ENCODE data around the gene EML1.

EML1 gene

DNA sequence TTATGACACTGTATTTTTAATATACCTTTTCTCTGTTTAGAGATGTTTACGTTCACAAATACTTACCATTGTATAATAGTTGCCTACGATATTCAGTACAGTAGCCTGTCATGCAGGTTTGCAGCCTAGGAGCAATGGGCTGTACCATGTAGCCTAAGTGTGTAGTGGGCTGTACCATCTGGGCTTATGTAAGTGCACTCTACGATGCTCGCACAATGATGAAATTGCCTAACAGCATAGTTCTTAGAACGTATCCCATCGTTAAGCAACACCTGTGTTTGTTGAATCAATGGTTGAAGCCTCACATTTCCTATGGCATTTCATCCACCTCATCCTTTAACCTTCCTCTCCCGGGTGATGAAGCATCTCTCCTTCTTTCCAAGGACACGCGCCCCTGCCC lies 12.5 kb upstream of the EML1 start:
- Histone ChIP-seq H3K9ac (no peak overlapping the region), H3K4me1 (peaks cover 0 to 21% (median 6%) of the 10 kb centered on the region in 10 experiments; a peak in 10 of 20 replicates)
- TF ChIP-seq Cebpa-rat (IDR thresholded peaks at IDR 0.05) = no peak

DNA sequence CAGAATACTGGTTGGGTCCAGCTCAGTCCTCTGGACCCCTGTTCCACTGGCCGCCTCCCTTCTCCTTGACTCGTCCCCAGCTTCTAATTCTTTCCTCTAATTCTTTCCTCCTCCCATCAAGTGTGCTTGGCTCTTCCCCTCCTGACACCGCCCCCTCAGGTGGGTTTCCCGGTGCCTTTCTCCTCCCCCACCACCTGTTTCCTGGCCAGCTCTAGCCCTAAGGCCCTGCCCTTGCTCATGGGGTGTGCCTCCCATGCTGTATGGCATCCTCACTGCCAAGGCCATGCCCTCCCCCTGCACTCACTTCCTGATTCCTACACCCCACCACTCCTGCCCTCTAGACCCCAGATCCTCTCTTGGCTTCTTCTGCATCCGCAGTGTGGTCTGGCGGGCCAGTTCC lies 12.1 kb upstream of the EML1 start:
- Histone ChIP-seq H3K9ac (no peak overlapping the region), H3K4me2 (no peak overlapping the region)
- no peak for TF ChIP-seq Cebpa-rat (IDR thresholded peaks at IDR 0.05)

More for the DNA sequence above, 12.5 kb upstream of the EML1 start:
- H3K4me3 ChIP-seq = no peak overlapping the region
- H3K27me3 ChIP-seq = no peaks in the 10 kb centered on the region
- no peak overlapping the region for H3K4me2 ChIP-seq
- peaks cover 0 to 27% (median 20%) of the 10 kb centered on the region in 11 experiments; a peak in 20 of 22 replicates for H3K9me3 ChIP-seq (replicated peaks in 1 of 11)
- H3K36me3 ChIP-seq = no peaks in the 10 kb centered on the region
- no peaks in the 10 kb centered on the region for H4K20me1 ChIP-seq
- no peak overlapping the region for H3K27ac ChIP-seq

DNA sequence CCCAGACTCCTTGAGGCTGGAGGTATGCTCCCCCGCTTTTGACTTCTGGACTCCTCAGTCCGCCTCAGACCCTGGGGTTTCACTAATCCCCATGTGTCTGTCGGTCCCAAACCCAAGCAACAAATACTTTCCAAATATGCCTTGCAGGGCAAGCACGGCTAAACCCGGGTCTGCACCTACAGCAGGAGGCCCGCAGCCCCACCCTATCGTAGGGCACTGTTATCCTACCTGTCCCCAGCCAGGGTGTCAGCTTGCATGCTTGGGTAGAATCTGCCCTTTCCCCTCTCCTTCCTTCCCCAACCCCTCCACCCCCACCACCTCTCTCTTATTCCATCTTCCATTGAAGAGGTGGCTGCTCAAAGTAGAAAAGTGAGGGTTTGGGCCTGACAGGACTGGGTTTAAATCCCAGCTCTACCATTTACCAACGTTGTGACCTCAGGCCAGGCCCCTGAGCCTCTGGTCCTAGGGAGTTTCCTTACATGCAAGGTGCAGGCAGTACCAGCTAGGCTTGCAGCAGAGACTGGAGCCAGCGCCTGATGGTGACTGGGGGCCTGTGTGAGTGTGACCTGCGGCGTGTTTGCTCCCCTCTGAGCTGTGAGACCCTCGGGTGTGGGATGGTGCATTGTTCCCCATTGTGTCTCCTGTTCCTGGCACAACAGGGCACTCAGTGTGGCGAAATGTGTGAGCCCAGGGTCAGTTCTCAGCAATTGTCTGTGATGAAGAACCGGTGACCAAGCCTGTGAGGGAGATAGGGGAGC lies 11.2 kb upstream of the EML1 start:
- H3K36me3 ChIP-seq = no peaks in the 10 kb centered on the region
- no peaks in the 10 kb centered on the region for H4K20me1 ChIP-seq
- H3K9ac ChIP-seq = no peak overlapping the region
- H3K27ac ChIP-seq = no peak overlapping the region
- H3K27me3 ChIP-seq = no peaks in the 10 kb centered on the region
- H3K4me1 ChIP-seq = peaks cover 0 to 16% (median 5%) of the 10 kb centered on the region in 10 experiments; a peak in 9 of 20 replicates
- H3K4me2 ChIP-seq = no peak overlapping the region
- TF ChIP-seq Cebpa-rat (IDR thresholded peaks at IDR 0.05) = no peak
- no peak overlapping the region for H3K4me3 ChIP-seq
- peaks cover 0 to 27% (median 20%) of the 10 kb centered on the region in 11 experiments; a peak in 20 of 22 replicates for H3K9me3 ChIP-seq (replicated peaks in 1 of 11)

More for the DNA sequence above, 12.1 kb upstream of the EML1 start:
- Histone ChIP-seq H4K20me1 (no peaks in the 10 kb centered on the region), H3K27me3 (no peaks in the 10 kb centered on the region), H3K27ac (no peak overlapping the region), H3K4me1 (peaks cover 0 to 21% (median 6%) of the 10 kb centered on the region in 10 experiments; a peak in 9 of 20 replicates), H3K9me3 (replicated peaks in 1 of 11) (peaks cover 0 to 27% (median 20%) of the 10 kb centered on the region in 11 experiments; a peak in 20 of 22 replicates), H3K4me3 (no peak overlapping the region), H3K36me3 (no peaks in the 10 kb centered on the region)

DNA sequence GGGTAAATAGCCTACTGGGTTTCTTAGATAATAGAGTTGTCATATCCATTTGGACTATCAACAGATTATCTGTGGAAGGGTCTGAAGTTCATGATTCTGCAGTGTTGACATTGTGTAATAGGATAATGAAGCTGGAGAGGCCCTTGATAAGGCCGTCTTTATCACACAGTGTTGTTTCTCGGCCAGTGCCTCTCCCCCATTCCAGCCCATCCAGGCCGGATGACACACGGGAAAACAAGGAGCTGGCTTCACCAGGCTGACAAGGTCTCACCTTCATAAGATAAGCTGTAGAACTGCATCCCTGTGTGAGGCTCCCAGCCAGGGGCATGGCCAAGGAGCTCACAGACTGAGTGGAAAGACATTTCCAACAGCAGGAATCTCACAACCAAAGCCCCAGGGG lies 8.7 kb upstream of the EML1 start:
- Histone ChIP-seq H3K27me3 (no peaks in the 10 kb centered on the region), H4K20me1 (no peaks in the 10 kb centered on the region), H3K4me2 (no peak overlapping the region), H3K9me3 (replicated peaks in 1 of 11) (peaks cover 0 to 12% (median 8%) of the 10 kb centered on the region in 11 experiments; a peak in 18 of 22 replicates), H3K36me3 (no peaks in the 10 kb centered on the region), H3K9ac (no peak overlapping the region), H3K4me1 (peaks cover 0 to 10% (median 0%) of the 10 kb centered on the region in 10 experiments; a peak in 5 of 20 replicates), H3K27ac (no peak overlapping the region), H3K4me3 (no peak overlapping the region)
- TF ChIP-seq Cebpa-rat (IDR thresholded peaks at IDR 0.05) = no peak

DNA sequence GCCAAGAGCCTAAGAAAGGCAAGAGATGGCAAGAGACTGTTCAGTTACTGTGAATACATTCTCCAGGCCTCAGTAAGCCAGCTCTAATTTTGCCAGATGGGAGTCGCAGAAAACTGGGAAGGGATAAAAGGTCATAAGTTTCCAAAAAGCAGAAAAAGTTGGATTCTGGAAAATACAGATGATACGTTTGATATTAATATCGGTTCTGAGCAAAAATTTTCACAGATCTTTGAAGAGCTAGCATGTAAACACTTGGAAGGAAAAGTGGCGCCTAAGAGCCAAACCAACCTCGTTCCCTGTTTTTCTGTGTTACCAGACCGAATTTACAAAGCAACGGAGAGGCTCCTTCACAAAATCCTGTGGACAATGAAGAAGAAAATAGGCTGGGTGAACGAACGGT lies 7.8 kb upstream of the EML1 start:
- no peaks in the 10 kb centered on the region for H3K36me3 ChIP-seq
- peaks cover 0 to 12% (median 0%) of the 10 kb centered on the region in 10 experiments; a peak in 5 of 20 replicates for H3K4me1 ChIP-seq
- no peak overlapping the region for H3K4me2 ChIP-seq
- H3K9ac ChIP-seq = no peak overlapping the region
- H4K20me1 ChIP-seq = no peaks in the 10 kb centered on the region
- no peak overlapping the region for H3K27ac ChIP-seq
- no peaks in the 10 kb centered on the region for H3K27me3 ChIP-seq
- H3K4me3 ChIP-seq = no peak overlapping the region
- no peak for TF ChIP-seq Cebpa-rat (IDR thresholded peaks at IDR 0.05)
- H3K9me3 ChIP-seq (replicated peaks in 1 of 11) = peaks cover 0 to 3% (median 0%) of the 10 kb centered on the region in 11 experiments; a peak in 1 of 22 replicates

DNA sequence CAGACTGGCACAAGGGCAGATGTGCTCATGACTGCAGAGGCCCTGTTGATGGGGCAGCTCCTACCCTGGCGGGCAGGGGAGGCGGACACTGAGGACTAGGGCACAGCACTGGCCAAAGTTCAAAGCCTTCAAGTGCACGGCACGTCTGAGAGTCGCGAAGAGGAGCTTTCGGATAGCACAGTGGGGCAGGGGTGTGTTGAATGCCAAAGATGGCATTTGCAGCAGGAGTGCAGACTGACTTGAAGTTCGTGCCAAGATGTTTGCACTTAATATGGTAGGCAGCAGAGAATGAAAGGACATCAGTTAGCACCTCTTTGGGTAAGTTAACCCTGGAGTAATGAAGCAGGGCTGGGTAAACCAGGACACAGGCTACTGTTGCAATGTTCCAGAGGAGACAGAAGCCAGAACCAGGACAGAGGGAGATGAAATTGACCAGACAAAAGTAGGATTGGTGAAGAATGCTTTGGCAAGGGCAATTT lies 6.7 kb upstream of the EML1 start:
- H3K9ac ChIP-seq = no peak overlapping the region
- TF ChIP-seq Cebpa-rat (IDR thresholded peaks at IDR 0.05) = no peak
- H3K4me1 ChIP-seq = peaks cover 0 to 22% (median 7%) of the 10 kb centered on the region in 10 experiments; a peak in 13 of 20 replicates
- no peaks in the 10 kb centered on the region for H3K9me3 ChIP-seq (replicated peaks in 1 of 11)
- H3K4me3 ChIP-seq = no peak overlapping the region
- H3K36me3 ChIP-seq = no peaks in the 10 kb centered on the region
- no peak overlapping the region for H3K4me2 ChIP-seq
- no peaks in the 10 kb centered on the region for H3K27me3 ChIP-seq
- H4K20me1 ChIP-seq = 0 out of 22 replicates have a peak, but pooled peaks cover 0 to 5% (median 0%) of the 10 kb centered on the region in 11 experiments
- no peak overlapping the region for H3K27ac ChIP-seq

DNA sequence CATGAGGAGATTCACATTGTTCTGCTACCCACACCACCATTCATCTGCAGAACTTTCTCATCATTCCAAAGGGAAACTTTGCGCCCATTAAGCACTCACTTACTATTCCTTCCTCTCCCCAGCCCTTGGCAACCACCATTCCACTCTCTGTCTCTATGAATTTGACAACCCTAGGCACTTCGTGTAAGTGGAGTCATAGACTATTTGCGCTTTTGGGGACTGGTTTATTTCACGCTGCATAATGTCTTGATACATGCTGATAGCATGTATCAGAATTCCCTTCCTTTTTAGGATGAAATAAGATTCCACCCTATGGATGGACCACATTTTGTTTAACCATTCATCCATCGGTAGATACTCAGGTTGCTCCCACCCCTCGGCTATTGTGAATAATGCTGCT lies 4.5 kb upstream of the EML1 start:
- Histone ChIP-seq H3K27ac (no peak overlapping the region), H3K4me2 (no peak overlapping the region), H3K4me3 (no peak overlapping the region), H4K20me1 (peaks cover 0 to 7% (median 0%) of the 10 kb centered on the region in 11 experiments; a peak in 1 of 22 replicates), H3K4me1 (peaks cover 0 to 34% (median 21%) of the 10 kb centered on the region in 10 experiments; a peak in 16 of 20 replicates), H3K36me3 (no peaks in the 10 kb centered on the region), H3K27me3 (peaks cover 6 to 16% (median 6%) of the 10 kb centered on the region in 11 experiments; a peak in 21 of 22 replicates), H3K9me3 (replicated peaks in 1 of 11) (no peaks in the 10 kb centered on the region), H3K9ac (no peak overlapping the region)
- TF ChIP-seq Cebpa-rat (IDR thresholded peaks at IDR 0.05) = no peak

DNA sequence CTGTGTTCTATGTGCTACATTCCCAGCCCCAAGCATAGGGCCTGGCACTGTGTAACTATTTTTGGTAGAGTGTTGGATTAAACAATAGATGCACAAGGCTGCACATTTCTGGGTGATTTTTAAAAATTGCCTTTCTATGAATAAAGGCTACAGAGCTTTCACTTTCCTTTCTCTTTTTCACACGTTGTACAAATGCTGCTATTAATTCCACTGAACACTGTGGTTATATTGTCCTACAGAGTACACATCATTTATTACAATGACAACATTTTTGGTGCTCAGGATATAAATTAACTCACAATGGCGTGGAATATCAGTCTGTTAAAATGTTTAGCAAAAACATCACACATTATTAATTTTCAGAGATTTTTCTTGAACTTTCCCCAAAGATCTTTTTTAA lies 3.6 kb upstream of the EML1 start:
- H3K27me3 ChIP-seq = peaks cover 14 to 25% (median 15%) of the 10 kb centered on the region in 11 experiments
- peak overlapping the region in 1 of 11 experiments; percentile 22; a peak in 1 of 22 replicates for H3K4me2 ChIP-seq

More for the DNA sequence above, 3.6 kb upstream of the EML1 start:
- Histone ChIP-seq H3K9me3 (replicated peaks in 1 of 11) (no peaks in the 10 kb centered on the region), H3K27ac (no peak overlapping the region), H3K4me1 (peaks cover 4 to 33% (median 22%) of the 10 kb centered on the region in 10 experiments; a peak in 17 of 20 replicates), H3K4me3 (no peak overlapping the region), H4K20me1 (peaks cover 0 to 7% (median 0%) of the 10 kb centered on the region in 11 experiments; a peak in 1 of 22 replicates), H3K9ac (no peak overlapping the region), H3K36me3 (no peaks in the 10 kb centered on the region)
- TF ChIP-seq Cebpa-rat (IDR thresholded peaks at IDR 0.05) = no peak
